ENCODE results near the gene TEDC2. TPM values are rescaled to one million over a fixed set of nuclear protein-coding genes. Genes with fewer than 3 reads are reported as not detected.

TEDC2 gene
- total and polyA plus RNA-seq, 10 of the 15 experiments (the other 5 are each of a cell fraction or from before 2014, with no cell fraction given), result 0.23 to 47.9 (median 19.1) TPM

- ChIA-PET RAD21 (ENCODE audit: unreplicated experiment) (no interaction called here), SMC1A (ENCODE audit: uncharacterized antibody, unreplicated experiment) (no interaction called here), CTCF (interaction anchor here (1.4 to 1.6 kb wide), 2 partner anchors 11 to 194 kb away, joined by 3 read pairs; no protein-coding TSS in a partner anchor), POLR2A (no interaction called here)
- H2AFZ ChIP-seq (ENCODE audit: control insufficient read depth, low read depth, low read length), result no peak overlapping the region
- DNase-seq (ENCODE audit: low read depth, low spot score) (no peak), ATAC-seq (no peak), FAIRE-seq (no peak)
- H3K36me3 ChIP-seq (ENCODE audit: control insufficient read depth in 2 of 2, insufficient read depth in 2 of 2, low read length in 1 of 2), result no peaks in the 10 kb centered on the region; a peak in 1 of 4 replicates
- no peak overlapping the region for H3K4me2 ChIP-seq (ENCODE audit: control insufficient read depth, insufficient read depth)
- no peak overlapping the region for H3K27ac ChIP-seq (ENCODE audit: control insufficient read depth, insufficient read depth)
- in situ Hi-C loops (cut with MboI), result loop anchor here (10.0 kb wide), 1 partner anchor 476 kb away; the partner anchor contains the start of gene NPW
- no peaks in the 10 kb centered on the region for H3K9me3 ChIP-seq (replicated peaks; ENCODE audit: control insufficient read depth, insufficient read depth, low read length)
- 96% methylated on average over 23 of the region's 23 CpGs for WGBS (ENCODE audit: insufficient coverage, insufficient replicate concordance, low lambda C conversion rate, missing lambda C conversion rate)
- BruUV-seq (replicated peaks), result no TSS peak
- H3K27me3 ChIP-seq (replicated peaks in 1 of 2; ENCODE audit: control insufficient read depth in 2 of 2, insufficient read depth in 2 of 2, low read length in 1 of 2), result no peaks in the 10 kb centered on the region
- no peak overlapping the region for H3K9ac ChIP-seq (ENCODE audit: control insufficient read depth, insufficient read depth, low read length)
- peaks cover 16% of the 10 kb centered on the region for H3K4me1 ChIP-seq (ENCODE audit: control insufficient read depth, insufficient read depth, low read length)
- intact Hi-C loops (cut with micrococcal nuclease; ENCODE audit: unreplicated experiment), result no loop called here
- H3K79me2 ChIP-seq (ENCODE audit: control insufficient read depth, insufficient read depth, low read length), result no peaks in the 10 kb centered on the region
- no peaks in the 10 kb centered on the region for H4K20me1 ChIP-seq (ENCODE audit: control insufficient read depth, insufficient read depth)
- H3K4me3 ChIP-seq, result no peak overlapping the region
- TF ChIP-seq DPF2 (IDR thresholded peaks at IDR 0.05), result no peak
- TF ChIP-seq ZBTB40 (IDR thresholded peaks at IDR 0.05; ENCODE audit: borderline replicate concordance), result no peak
- TF ChIP-seq MYB (IDR thresholded peaks at IDR 0.05; ENCODE audit: borderline replicate concordance, low read depth, low read length), result no peak
- no peak for TF ChIP-seq PAX8 (IDR thresholded peaks at IDR 0.05)
- no peak for TF ChIP-seq NFYA (IDR thresholded peaks at IDR 0.05; ENCODE audit: borderline replicate concordance, low read depth, low read length)
- no peak for TF ChIP-seq NR2C1 (IDR thresholded peaks at IDR 0.05)
- no peak for TF ChIP-seq HSF1 (IDR thresholded peaks at IDR 0.05; ENCODE audit: low read depth, low read length)
- no peak for TF ChIP-seq PKNOX1 (IDR thresholded peaks at IDR 0.05)
- TF ChIP-seq MTA2 (IDR thresholded peaks at IDR 0.05; ENCODE audit: low read depth), result no peak
- TF ChIP-seq IRF4 (IDR thresholded peaks at IDR 0.05; ENCODE audit: low read depth, low read length), result no peak
- no peak for TF ChIP-seq ZNF217 (IDR thresholded peaks at IDR 0.05)
- no peak for TF ChIP-seq CBFB (IDR thresholded peaks at IDR 0.05; ENCODE audit: low read depth)
- TF ChIP-seq SKIL (IDR thresholded peaks at IDR 0.05; ENCODE audit: low read depth, poor library complexity, severe bottlenecking), result no peak
Measured at GRCh38 chr16:2490190-2491105, 30.5 kb downstream of the TEDC2 start.

Data from GM12878 (cell line).